OCI-LY7 (cell line): ENCODE data around the gene INKA2. TPM values are rescaled to one million over a fixed set of nuclear protein-coding genes. Genes with fewer than 3 reads are reported as not detected.

ENCODE experiments used
- BruUV-seq: library from RNA; stranded (reverse); fragments of 400-500 nt; replicated peaks from 2 replicates; lab custom pipeline; 2021; lab: Mats Ljungman, UMichigan
- CTCF ChIA-PET: fragments of 300-600 bp; sonication (Branson Sonifier 250); formaldehyde crosslinking; loops from one replicate; lab custom pipeline; 2022; ENCODE audit warnings: antibody characterized with exemption; ENCODE audit not compliant: unreplicated experiment; lab: Charles Lee
- POLR2A ChIA-PET: fragments of 300-600 bp; sonication (Branson Sonifier 250); formaldehyde crosslinking; loops from one replicate; lab custom pipeline; 2022; ENCODE audit warnings: antibody characterized with exemption; lab: Charles Lee
- DNase-seq: peaks from one replicate; pipeline ENCODE4 v3.0.0-alpha.2; 2015; ENCODE audit warnings: low spot score
- H2AFZ ChIP-seq: fragments of 200-600 bp; sonication (generic), shearing (Covaris generic); 2 replicates; pipeline ENCODE4 v1.6.1; 2014; ENCODE audit warnings: mild to moderate bottlenecking, antibody characterized with exemption, low read length, moderate library complexity
- H3K27ac ChIP-seq: fragments of 200-600 bp; sonication (generic); 2 replicates; pipeline ENCODE4 v1.5.1; 2014; ENCODE audit warnings: mixed run types, low read depth, mild to moderate bottlenecking, moderate library complexity, low read length, inconsistent platforms; ENCODE audit not compliant: poor library complexity, severe bottlenecking
- H3K36me3 ChIP-seq: fragments of 200-600 bp; sonication (generic); 2 replicates; pipeline ENCODE4 v1.6.1; 2014; ENCODE audit warnings: mild to moderate bottlenecking, antibody characterized with exemption, low read length, moderate library complexity, mixed read lengths; ENCODE audit not compliant: insufficient read depth
- H3K4me1 ChIP-seq: fragments of 200-600 bp; sonication (generic); 2 replicates; pipeline ENCODE4 v1.5.1; 2014; ENCODE audit warnings: mild to moderate bottlenecking, low read length; ENCODE audit not compliant: insufficient read depth, poor library complexity, severe bottlenecking
- H3K4me2 ChIP-seq: fragments of 200-600 bp; sonication (generic); 2 replicates; pipeline ENCODE4 v1.6.1; 2014; ENCODE audit warnings: mild to moderate bottlenecking, low read length
- H3K4me3 ChIP-seq: fragments of 200-600 bp; sonication (generic); 2 replicates; pipeline ENCODE4 v1.5.1; 2014; ENCODE audit warnings: mild to moderate bottlenecking, low read depth, low read length; ENCODE audit not compliant: poor library complexity, severe bottlenecking
- H3K79me2 ChIP-seq: fragments of 200-600 bp; sonication (generic); 2 replicates; pipeline ENCODE4 v1.6.1; 2016; ENCODE audit warnings: low read depth, mild to moderate bottlenecking, low read length, moderate library complexity, mixed read lengths; ENCODE audit not compliant: insufficient read depth
- H3K9me2 ChIP-seq: fragments of 200-600 bp; sonication (generic); 2 replicates; pipeline ENCODE4 v1.6.1; 2016; ENCODE audit warnings: mild to moderate bottlenecking, low read length, mixed read lengths; ENCODE audit not compliant: insufficient read depth
- H3K9me3 ChIP-seq: fragments of 200-600 bp; sonication (generic); 2 replicates; pipeline ENCODE4 v1.6.1; 2014; ENCODE audit warnings: mild to moderate bottlenecking, mixed run types, low read length, mixed read lengths
- H4K20me1 ChIP-seq: fragments of 200-600 bp; sonication (generic); 2 replicates; pipeline ENCODE4 v1.6.1; 2014; ENCODE audit warnings: mild to moderate bottlenecking, antibody characterized with exemption, low read length, moderate library complexity, mixed read lengths; ENCODE audit not compliant: insufficient read depth
- EZH2phosphoT487 ChIP-seq: fragments of 200-600 bp; sonication (generic); IDR thresholded peaks from 2 replicates; pipeline ENCODE4 v1.6.1; 2018; ENCODE audit warnings: low read depth, borderline replicate concordance, mild to moderate bottlenecking, mixed run types, antibody characterized with exemption, low read length, moderate library complexity, mixed read lengths
- intact Hi-C: fragments of 100-400 bp; cut with micrococcal nuclease; formaldehyde crosslinking; loops from one replicate; pipeline ENCODE4 v1.10.0; 2022; ENCODE audit not compliant: unreplicated experiment
- total RNA-seq, 2 experiments: library from RNA; depleted of rRNA in 1 of 2; stranded (reverse); fragments of >200 nt in 1 of 2; shearing (Covaris generic) in 1 of 2; gene quantifications; 2 replicates each; pipeline ENCODE4 v1.2.3, GENCODE V29; 2014 to 2022
- TF ChIP-seq, protein P1 (sequence below): fragments of 200-600 bp; sonication (generic); conservative IDR thresholded peaks from 2 replicates; pipeline ENCODE4 v1.5.1; 2014; ENCODE audit warnings: mild to moderate bottlenecking, antibody characterized with exemption, low read length, moderate library complexity, mixed read lengths

The INKA2 gene
- total RNA-seq, 2 experiments from 2014 or later = 3.9 to 10.8 TPM

DNA sequence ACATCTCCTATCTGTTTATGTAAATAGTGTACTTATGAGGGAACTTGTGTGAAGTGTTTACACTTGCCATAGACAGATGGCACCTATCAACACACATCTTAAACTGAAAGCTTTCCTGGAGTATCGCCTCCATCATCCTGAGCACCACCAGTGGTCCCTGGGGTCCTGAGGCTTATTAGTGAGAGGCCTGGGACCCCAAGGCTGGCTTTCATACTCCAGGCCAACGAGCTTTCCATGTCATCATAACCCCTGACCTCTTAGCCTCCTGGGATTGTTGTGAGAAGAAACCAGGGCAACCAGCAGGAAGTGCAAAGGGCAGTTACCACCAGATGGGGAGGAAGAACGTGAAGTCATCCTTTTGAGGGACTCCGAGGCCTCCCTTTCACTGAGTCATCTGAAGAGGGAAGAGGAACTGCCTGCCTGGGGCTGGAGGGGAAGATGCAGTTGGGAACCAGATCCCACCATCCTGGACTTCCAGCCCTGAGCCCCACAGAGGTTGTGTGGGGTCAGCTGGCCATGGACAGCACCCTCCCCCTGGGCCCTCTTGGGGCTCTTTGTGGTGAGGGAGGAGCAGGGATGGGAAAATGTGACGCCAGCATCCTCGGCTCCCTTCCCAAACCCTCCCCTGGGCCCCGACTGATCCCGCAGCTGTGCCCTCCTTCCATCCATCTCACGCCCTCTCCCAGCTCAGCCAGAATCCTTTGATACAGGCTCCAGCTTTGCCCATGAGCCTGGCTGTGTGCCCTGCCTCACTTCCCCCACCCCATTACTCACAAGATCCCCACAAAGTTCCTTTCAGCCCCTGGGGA, 5.8 kb downstream of the INKA2 start:
- H2AFZ ChIP-seq = no peak overlapping the region
- H4K20me1 ChIP-seq = no peaks in the 10 kb centered on the region
- H3K4me2 ChIP-seq = no peak overlapping the region
- no TSS peak for BruUV-seq
- intact Hi-C loops = no loop called here
- no peak for DNase-seq
- H3K79me2 ChIP-seq = no peaks in the 10 kb centered on the region
- no peak overlapping the region for H3K27ac ChIP-seq
- ChIA-PET CTCF (no interaction called here), POLR2A (no interaction called here)
- peaks cover 19% of the 10 kb centered on the region for H3K4me1 ChIP-seq
- H3K36me3 ChIP-seq = no peaks in the 10 kb centered on the region
- no peaks in the 10 kb centered on the region for H3K9me3 ChIP-seq
- TF ChIP-seq, protein P1, sequence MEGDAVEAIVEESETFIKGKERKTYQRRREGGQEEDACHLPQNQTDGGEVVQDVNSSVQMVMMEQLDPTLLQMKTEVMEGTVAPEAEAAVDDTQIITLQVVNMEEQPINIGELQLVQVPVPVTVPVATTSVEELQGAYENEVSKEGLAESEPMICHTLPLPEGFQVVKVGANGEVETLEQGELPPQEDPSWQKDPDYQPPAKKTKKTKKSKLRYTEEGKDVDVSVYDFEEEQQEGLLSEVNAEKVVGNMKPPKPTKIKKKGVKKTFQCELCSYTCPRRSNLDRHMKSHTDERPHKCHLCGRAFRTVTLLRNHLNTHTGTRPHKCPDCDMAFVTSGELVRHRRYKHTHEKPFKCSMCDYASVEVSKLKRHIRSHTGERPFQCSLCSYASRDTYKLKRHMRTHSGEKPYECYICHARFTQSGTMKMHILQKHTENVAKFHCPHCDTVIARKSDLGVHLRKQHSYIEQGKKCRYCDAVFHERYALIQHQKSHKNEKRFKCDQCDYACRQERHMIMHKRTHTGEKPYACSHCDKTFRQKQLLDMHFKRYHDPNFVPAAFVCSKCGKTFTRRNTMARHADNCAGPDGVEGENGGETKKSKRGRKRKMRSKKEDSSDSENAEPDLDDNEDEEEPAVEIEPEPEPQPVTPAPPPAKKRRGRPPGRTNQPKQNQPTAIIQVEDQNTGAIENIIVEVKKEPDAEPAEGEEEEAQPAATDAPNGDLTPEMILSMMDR = no peak
- no peak for TF ChIP-seq EZH2phosphoT487
- no peak overlapping the region for H3K4me3 ChIP-seq
- no peaks in the 10 kb centered on the region for H3K9me2 ChIP-seq

DNA sequence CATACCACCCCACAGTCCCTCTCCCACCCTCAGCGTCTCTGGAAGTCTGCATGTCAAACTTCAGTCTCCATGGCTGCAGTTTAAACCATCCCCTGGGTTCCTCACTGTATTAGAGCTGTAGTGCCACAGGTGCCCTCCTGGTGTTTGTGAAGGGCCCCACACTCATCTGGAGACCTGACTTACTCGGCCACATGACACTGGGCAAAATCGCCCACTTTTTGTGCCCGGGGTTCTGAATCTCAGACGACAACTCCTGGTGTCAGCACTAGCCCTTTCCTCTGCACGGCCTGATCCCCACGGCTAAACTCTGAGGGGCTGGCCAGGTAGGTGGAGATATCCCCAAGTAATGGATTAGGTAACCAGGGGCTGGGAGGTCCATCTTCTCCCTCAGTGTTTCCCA, 6.5 kb downstream of the INKA2 start:
- Histone ChIP-seq H3K4me1 (peaks cover 12% of the 10 kb centered on the region), H4K20me1 (no peaks in the 10 kb centered on the region), H3K9me2 (no peaks in the 10 kb centered on the region), H3K4me3 (no peak overlapping the region), H3K36me3 (no peaks in the 10 kb centered on the region), H3K79me2 (no peaks in the 10 kb centered on the region), H3K9me3 (no peaks in the 10 kb centered on the region), H2AFZ (no peak overlapping the region), H3K4me2 (no peak overlapping the region), H3K27ac (no peak overlapping the region)
- intact Hi-C loops = no loop called here
- no TSS peak for BruUV-seq
- DNase-seq = no peak
- TF ChIP-seq EZH2phosphoT487 = no peak
- TF ChIP-seq, protein P1 = no peak
- ChIA-PET CTCF (no interaction called here), POLR2A (interaction anchor here (0.7 kb wide), 1 partner anchor 24 kb away, joined by 3 read pairs; no protein-coding TSS in a partner anchor)

DNA sequence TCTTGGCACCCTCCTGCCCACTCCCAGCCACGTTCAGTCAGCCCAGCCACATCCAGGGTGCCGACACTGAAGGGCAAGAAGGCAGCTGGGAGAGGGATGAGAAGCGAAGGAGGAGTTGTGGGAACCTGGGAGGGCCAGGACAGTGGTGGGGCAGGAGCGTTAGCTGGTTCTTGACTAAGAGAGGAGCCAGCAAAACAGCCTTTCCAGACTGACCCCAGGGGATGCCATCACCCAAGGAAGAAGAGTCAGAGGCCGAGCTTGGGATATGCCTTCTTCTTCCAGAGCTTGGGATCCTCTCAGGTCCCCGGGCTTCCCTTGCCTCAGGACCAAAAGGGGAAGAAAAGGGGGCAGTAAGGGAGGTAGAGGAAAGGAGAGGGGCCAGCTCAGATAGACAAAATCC, 7.2 kb downstream of the INKA2 start:
- ChIA-PET CTCF (no interaction called here), POLR2A (interaction anchor here (0.7 kb wide), 1 partner anchor 25 kb away, joined by 3 read pairs; no protein-coding TSS in a partner anchor)
- no peaks in the 10 kb centered on the region for H3K9me2 ChIP-seq
- H4K20me1 ChIP-seq = no peaks in the 10 kb centered on the region
- no peak for TF ChIP-seq EZH2phosphoT487
- TF ChIP-seq, protein P1 = no peak
- no peak overlapping the region for H3K4me3 ChIP-seq
- H3K79me2 ChIP-seq = no peaks in the 10 kb centered on the region
- intact Hi-C loops = no loop called here
- no peak overlapping the region for H2AFZ ChIP-seq
- no peaks in the 10 kb centered on the region for H3K9me3 ChIP-seq
- H3K4me1 ChIP-seq = peaks cover 4% of the 10 kb centered on the region
- DNase-seq = no peak
- H3K36me3 ChIP-seq = no peaks in the 10 kb centered on the region
- BruUV-seq = no TSS peak
- H3K4me2 ChIP-seq = no peak overlapping the region
- no peak overlapping the region for H3K27ac ChIP-seq
